ENCODE results near the gene IGSF9. TPM values are rescaled to one million over a fixed set of nuclear protein-coding genes. Genes with fewer than 3 reads are reported as not detected.

Gene IGSF9, protein sequence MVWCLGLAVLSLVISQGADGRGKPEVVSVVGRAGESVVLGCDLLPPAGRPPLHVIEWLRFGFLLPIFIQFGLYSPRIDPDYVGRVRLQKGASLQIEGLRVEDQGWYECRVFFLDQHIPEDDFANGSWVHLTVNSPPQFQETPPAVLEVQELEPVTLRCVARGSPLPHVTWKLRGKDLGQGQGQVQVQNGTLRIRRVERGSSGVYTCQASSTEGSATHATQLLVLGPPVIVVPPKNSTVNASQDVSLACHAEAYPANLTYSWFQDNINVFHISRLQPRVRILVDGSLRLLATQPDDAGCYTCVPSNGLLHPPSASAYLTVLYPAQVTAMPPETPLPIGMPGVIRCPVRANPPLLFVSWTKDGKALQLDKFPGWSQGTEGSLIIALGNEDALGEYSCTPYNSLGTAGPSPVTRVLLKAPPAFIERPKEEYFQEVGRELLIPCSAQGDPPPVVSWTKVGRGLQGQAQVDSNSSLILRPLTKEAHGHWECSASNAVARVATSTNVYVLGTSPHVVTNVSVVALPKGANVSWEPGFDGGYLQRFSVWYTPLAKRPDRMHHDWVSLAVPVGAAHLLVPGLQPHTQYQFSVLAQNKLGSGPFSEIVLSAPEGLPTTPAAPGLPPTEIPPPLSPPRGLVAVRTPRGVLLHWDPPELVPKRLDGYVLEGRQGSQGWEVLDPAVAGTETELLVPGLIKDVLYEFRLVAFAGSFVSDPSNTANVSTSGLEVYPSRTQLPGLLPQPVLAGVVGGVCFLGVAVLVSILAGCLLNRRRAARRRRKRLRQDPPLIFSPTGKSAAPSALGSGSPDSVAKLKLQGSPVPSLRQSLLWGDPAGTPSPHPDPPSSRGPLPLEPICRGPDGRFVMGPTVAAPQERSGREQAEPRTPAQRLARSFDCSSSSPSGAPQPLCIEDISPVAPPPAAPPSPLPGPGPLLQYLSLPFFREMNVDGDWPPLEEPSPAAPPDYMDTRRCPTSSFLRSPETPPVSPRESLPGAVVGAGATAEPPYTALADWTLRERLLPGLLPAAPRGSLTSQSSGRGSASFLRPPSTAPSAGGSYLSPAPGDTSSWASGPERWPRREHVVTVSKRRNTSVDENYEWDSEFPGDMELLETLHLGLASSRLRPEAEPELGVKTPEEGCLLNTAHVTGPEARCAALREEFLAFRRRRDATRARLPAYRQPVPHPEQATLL
- polyA plus RNA-seq (ENCODE audit: insufficient read length in 10 of 10): 1 to 10 TPM in 2 of 10 donors, under 1 TPM in 8; 0.24 to 8.3 (median 0.53) TPM
- long read RNA-seq, donor 1: 0 reads
- long read RNA-seq, donor 2: 0 reads
- long read RNA-seq, donor 3: 0 reads
- long read RNA-seq, donor 4: 0 reads
- long read RNA-seq, donor 5: 0 reads
- long read RNA-seq, donor 6: 0 reads
- long read RNA-seq, donor 7: 0 reads
- long read RNA-seq, donor 8: 0 reads
- long read RNA-seq, donor 9: 0 reads

DNA sequence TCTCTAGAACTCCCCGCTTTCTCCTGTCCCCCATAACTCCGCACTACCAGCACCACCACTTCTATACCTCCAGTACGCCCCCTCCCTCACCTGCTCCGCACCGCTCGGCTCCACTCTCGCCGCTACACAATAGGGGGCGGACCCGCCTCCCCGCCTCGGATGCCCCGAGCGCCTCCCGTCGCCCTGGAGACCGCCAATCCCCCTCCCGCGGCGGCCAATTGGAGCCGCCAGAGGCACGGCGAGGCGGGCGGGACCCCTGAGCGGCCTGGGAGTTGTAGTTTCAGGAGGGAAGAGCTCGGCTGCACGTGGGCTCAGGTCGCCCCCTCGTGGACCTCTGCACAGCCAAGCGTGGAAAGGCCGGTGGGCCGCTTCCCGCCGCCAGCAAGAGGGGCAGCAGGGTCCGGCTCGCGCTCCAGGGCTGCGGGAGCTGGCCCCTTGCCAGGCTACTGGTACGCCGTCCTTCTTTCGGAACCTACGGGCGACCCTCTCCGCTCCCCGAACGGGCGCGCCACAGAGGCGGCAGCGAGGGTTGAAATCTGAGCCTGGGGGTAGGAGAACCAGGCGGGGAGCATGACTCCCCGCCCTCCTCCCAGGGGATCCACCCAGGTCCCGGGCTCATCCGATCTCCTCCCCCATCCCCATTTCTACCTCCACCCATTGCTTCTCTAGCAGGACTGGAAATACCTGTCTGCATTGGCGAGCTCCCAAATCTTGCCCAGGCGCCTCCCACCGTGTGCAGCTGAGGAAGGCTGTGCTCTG, at the start of gene IGSF9:
IGSF9 (minus strand) TSS at position 131 of the 759 bp plus-strand sequence. CDS start 2,159 bp downstream, outside the sequence.
- peak; percentile 73 to 94 (median 80) for DNase-seq

DNA sequence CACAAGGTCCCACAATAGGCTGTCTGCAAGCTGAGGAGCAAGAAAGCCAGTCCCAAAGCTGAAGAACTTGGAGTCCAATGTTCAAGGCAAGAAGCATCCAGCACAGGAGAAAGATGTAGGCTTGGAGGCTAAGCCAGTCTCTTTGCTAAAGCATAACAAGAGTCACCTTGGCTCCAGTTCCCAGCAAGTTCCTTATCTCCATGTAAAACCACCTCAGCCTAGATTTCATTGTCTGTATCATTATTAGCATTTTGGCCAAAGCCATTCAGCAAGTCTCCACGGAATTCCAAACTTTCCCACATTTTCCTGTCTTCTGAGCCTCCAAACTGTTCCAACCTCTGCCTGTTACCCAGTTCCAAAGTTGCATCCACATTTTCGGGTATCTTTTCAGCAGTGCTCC, 49.5 kb upstream of the IGSF9 start:
- no peak for DNase-seq

DNA sequence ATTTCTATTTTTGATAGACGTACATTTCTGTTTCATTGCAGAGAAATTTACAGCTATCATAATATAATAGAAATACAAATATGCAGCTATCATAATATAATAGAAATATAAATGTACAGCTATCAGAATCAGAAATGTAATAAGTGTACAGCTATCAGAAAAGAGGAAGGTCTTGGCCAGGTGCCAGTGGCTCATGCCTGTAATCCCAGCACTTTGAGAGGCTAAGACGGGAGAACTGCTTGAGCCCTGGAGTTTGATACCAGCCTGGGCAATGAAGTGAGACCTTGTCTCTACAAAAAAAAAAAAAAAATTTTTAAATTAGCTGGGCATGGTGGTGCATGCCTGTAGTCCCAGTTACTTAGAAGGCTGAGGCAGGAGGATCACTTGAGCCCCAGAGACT, 48.5 kb upstream of the IGSF9 start:
- no peak for DNase-seq

DNA sequence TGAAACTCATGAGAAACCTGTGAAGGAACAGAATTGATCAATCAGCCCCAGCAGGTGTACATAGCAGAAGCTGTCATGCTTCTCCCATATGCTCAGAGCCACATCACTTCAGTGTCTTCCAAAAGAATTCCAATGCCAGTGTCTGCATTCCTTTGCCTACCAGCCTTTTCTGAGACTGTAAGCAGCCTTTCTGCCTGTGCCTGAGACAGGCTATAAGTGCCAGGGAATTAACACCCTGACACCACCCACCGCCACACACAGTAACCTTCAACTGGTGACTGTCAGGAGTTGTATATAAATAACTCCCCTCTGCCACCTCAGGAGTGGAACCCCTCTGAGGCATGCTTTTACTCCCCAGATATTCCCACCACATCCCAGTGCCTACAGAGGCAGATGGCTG, 46.7 kb upstream of the IGSF9 start:
- DNase-seq: no peak

DNA sequence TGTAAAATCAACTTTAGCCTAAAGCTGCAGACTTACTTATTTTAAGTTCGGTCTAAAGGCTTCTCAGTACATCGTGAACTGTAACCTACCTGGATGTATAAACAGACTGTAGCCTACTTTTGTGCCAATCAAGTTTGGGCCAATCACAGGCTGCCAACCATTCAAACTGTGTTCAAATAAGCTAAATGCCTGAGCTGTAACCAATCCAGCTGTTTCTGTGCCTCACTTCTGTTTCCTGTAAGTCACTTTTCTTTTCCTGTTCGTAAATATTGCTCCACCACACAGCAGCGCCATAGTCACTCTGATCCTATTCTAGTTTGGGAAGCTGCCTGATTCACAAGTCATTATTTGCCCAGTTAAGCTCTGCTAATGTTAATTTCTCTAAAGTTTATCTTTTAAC, 46.1 kb upstream of the IGSF9 start:
- DNase-seq: no peak

DNA sequence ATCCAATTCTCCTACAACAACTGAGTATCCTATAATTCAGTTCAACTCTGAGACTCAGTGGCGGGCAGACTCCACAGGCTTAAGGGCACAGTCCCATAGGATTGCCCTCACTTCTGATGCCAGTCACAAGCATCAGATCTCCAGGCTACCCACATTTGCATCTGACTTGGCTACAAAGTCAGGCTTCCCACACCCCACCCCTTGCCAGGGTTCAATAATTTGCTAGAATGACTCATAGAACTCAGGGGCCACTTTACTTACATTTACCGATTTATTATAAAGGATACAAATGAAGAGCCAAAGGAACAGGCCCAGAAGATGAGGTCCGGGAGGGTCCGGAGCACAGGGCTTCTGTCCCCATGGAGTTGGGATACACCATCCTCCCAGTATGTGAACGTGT, 44.6 kb upstream of the IGSF9 start:
- DNase-seq: no peak

DNA sequence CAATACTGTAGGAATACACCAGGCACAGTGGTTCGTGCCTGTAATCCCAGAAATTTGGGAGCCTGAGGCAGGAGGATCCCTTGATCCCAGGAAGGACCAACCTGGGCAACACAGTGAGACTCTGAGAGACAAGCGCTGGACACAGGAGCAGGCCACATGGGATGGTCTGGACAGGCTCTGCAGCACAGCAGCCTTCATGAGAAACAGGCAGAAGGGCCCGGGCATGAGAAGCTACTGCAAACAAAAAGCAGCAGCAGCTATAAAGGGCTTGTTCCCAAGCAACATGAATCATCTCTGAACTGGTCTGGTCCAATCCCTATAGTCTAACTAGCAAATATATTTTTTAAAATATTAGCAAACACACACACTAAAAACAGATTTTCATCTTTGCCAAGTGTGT, 44.2 kb upstream of the IGSF9 start:
- no peak for DNase-seq

DNA sequence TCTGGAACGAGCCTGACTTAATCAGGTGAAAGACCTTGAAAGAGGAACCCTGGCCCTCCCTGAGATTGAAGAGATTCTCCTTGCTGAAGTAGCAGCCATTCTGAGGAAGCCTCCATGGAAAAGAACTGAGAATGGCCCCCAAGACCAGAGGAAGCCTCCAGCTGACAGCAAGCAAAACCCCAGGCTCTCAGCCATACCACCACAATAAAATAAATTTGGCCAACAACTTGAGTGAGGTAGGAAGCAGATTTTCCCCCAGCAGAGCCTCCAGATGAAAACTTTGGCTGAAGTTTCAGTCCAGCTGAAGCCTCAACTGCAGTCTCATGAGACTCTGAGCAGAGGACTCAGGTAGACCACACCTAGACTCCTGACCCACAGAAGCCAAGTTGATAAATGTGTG, 42.6 kb upstream of the IGSF9 start:
- no peak for DNase-seq

DNA sequence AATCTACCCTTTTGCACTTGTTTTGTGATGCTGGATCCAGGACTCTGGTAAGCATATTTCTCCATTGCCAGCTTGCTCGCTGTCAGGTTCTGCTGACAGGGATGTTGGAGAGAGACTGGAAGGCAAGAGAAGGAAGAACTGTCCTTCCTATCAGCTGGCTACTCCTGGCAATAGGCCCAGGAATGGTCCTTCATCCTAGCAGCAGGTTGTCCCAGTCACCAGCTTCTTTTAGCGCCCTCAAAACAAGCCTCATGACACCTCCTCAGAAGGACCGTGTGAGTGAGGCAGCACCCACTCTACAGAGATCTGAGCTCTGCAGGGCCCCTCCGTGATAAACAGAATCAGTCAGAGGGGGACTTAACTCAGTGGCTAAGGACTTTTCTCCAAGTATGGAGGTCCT, 41.8 kb upstream of the IGSF9 start:
- no peak for DNase-seq

DNA sequence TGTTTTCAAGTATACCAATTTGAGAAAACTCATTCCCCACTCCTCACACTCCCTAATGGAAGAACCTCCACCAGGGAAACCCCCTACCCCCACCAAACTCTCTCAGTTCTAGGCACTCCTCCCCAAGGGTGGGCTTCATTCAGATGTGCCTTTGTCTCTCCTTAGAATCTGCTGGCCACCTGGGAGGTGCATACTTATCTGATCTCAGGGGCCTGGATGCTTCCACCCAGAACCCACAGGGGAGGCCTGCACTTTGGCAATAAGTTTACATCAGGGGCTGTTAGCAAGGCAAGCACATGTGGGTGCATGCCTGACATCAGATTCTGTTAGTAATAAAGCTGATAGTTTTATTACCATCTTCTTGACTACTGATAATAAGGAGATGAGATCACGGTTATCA, 41.1 kb upstream of the IGSF9 start:
- no peak for DNase-seq

DNA sequence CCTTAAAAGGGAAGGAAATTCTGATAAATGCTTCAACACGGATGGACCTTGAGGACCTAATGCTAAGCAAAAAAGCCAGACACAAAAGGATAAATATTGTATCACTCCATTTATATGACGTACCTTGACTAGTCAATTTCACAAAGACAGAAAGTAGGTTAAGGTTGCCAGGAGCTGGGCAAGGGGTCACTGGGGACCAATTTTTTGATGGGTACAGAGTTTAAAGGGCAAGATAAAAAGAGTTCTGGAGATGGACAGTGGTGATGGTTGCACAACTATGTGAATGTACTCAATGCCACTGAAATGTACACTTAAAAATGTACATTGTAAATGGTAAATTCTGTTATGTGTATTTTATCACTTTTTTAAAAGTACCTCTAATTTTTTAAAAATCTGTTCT, 40.7 kb upstream of the IGSF9 start:
- DNase-seq: no peak

DNA sequence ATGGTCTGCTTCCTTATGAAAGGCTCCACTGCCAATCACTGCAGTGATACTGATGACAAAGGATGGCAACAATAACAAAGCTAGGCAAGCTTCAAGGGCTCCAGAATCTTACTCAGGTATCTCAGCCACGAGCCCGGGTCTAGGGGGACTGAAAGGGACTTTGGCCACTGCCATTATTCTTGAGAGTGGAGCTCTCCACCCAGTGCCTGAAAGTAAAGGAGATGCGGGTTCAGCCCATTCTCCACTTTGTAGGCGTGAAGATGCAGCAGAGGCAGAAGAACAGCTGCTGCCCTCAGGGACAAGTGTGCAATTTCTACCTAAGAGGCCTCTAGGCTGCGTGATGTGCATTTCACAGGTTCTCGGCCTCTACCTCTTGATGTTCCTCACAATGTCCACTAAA, 40.1 kb upstream of the IGSF9 start:
- no peak for DNase-seq

DNA sequence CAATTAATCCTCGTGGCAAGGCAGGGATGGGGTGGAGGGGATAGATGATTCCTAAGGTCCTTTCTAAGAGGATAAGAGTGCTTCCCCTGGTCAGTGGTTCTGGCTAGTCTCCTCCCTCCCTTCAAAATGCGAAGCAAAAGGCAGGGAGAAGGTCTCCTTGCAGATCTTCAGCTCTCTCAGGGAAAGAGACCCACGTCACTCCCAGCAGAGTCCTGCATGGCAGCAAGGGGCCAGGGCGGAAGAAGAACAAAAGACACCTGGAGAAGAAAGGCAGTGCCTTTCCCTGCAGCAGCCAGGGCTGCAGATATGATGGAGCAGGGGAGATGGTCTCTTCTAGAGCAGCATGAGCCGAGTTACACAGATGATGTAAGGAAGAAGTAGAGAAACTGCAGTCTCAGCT, 38.3 kb upstream of the IGSF9 start:
- DNase-seq: no peak

DNA sequence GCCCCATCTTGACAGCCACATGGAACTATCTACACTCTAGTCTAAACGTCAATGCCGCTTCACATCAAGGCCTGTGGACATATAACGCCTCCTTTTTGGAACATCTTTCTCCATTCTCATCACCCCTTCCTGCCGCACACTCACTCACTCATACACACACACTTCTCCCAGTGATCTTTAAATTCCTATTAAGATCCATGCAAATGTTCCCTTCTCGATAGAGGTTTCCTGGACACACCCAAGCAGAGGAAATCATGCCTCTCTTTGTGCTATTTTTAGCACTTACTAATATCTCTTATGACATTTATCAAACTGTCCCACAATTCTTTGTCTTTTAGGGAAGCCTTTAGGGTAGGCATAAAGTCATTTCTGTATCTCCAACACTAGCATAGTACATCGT, 36.9 kb upstream of the IGSF9 start:
- no peak for DNase-seq

DNA sequence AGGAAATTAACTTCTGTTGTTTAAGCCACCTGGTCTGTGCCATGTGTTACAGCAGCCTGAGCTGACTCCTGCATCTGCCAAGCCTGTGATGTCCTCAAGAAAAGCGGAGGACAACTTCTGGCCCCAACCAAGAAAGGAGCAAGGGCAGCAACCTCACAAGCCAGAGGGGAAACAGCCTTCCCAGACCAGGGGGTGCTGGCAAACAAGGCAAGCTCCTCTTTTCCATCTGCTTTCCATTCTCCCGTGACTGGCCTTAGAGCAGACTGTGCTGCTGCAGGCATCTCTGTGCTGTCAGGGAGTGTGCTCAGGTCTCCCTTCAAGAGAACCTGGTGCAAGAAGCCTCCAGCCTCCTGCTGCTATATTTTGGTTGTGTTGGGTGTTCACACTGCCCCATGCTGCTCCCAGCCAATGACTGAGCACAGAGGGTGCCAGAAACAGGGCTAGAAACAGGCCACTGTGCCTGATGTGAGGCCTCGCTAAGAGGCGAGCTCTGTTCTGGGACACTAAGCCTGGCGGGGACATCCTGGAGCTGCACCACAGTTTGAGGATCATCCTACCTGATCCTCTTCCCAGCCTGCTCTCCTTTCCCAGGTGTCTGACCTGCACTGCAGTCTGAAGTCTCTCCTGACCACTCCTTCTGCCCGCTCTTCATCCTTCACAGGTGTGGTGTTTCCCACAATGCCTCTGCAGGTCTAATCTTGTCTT, 36.1 kb upstream of the IGSF9 start:
- no peak for DNase-seq

DNA sequence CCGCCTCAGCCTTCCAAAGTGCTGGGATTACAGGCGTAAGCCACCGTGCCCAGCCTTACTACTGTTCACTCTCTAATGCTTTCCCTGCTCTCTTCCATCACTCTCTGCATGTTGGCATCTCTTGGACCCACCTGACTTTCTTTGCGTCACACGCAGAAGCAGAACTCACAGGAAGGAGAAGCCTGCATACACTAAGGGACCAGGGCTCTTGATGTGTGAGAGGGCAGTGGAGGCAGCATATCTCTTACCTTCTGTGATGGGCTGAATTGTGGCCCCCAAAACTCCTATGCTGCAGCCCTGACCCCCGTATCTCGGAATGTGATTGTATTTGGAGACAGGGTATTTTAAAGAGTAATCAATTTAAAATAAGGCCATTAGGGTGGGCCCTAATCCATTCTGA, 35.4 kb upstream of the IGSF9 start:
- DNase-seq: no peak

DNA sequence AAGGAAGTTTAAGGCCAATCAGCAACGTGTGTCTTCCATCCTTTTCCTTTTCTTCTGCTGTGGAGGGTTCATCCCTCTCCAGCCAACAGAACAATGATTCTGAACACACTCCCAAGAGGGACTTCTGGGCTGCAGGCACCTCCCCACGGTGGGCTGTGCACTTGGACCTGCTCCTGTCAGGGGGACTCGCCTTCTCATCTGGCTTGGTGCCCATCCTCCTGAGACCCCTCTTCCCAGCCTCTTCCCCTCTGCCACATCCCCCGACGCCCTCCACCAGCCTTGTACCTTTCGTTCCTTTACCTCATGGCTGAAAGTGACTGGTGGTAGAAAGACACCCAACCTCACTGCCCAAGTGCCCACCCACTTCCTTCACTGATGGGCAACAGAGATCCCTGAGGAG, 34.7 kb upstream of the IGSF9 start:
- DNase-seq: no peak

DNA sequence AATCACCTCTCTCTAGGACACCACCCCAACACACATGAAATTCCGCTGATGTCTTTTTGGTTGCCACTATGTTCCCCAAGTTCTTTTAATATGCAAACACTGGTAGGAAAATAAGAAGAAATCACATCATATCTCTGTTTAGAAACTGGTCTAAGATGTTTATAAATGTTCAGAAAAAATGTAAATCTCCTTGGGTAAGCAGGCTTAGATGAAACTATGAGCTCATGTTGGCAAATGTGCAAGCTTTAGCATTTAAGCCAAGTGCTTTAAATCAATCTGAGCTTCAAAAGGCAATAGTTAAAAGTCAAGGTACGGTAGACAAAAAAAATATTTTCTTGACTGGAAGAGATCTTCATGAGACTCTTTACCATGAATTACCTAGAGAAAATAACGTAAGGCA, 33.8 kb upstream of the IGSF9 start:
- peak in 1 of 3 donors; percentile 40 for DNase-seq

DNA sequence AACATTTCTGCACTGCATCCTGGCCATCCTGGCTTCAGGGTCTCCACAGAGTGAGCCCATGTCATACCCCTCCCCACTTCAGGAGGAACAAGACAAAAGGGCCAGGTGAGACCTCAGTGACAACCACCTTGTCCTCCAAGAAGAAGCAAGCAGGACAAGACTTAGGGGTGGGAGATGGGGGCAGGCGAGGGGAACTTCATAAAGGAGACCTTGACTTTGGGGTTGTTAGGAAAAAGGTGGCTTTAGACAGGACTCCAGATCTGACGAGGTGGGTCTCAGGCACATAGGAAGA, 32.6 kb upstream of the IGSF9 start:
- DNase-seq: no peak

DNA sequence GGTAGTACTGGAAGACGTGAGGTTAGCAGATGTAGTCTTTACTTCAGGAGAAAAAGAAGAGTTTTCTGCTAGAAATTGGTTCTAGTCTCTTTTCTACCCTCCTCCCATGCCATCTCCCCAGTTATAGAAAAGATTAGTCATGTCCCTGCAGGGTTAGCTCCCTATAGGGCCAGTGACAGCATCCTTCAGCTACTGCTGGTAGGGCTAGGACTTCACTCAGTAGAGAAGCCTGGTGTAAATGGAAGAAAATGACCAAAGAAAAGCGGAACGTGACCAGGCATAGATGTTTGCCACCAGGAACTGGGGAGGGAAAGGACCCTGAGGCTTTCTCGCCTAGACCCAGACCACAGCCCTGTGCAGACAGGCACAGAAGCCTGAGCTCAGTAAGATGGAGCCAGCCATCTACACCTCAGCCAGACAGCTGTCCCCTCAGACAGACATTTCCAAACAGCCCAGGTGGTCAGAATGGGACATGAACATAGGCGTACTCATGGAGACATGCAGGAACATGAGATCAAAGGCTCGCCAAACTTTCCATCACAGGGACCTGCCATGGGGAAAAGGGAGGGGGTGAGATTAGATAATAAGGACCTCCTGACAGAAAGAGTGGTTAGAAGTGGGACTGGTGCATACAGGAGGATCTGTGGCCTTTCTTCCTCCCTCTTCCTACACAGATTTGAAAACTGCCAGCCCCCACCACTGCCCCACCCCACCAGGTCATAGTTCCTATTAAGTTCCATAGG, 32.1 kb upstream of the IGSF9 start:
- no peak for DNase-seq

All from muscle of back (tissue), 13 donors.